ENCODE data around the gene CDH18. TPM values are rescaled to one million over a fixed set of nuclear protein-coding genes. Genes with fewer than 3 reads are reported as not detected.

The CDH18 gene
- total RNA-seq, 1 donor from 2014 or later = not detected

- intact Hi-C loops (cut with DNase I) = no loop called here
- no peaks in the 10 kb centered on the region for H3K4me1 ChIP-seq
- no peaks in the 10 kb centered on the region for H3K9me3 ChIP-seq
- no peaks in the 10 kb centered on the region for H3K36me3 ChIP-seq
- no peak overlapping the region for H3K4me3 ChIP-seq
- DNase-seq (ENCODE audit: low spot score in 2 of 2) = no peak
- TF ChIP-seq CTCF (IDR thresholded peaks at IDR 0.05) = no peak
- H3K27me3 ChIP-seq = no peaks in the 10 kb centered on the region
- no peak overlapping the region for H3K27ac ChIP-seq
Observed at GRCh38 chr5:19733612-19734495, 254.1 kb downstream of the CDH18 start.

GRCh38 chr5:19728571-19728970 is 259.4 kb downstream of the CDH18 start:
- no peaks in the 10 kb centered on the region for H3K4me1 ChIP-seq
- no peaks in the 10 kb centered on the region for H3K36me3 ChIP-seq
- H3K27me3 ChIP-seq = no peaks in the 10 kb centered on the region
- intact Hi-C loops (cut with DNase I) = no loop called here
- DNase-seq (ENCODE audit: low spot score in 2 of 2) = no peak
- no peak overlapping the region for H3K27ac ChIP-seq
- no peak for TF ChIP-seq CTCF (IDR thresholded peaks at IDR 0.05)
- no peak overlapping the region for H3K4me3 ChIP-seq
- H3K9me3 ChIP-seq = no peaks in the 10 kb centered on the region

- H3K4me3 ChIP-seq = no peak overlapping the region
- H3K9me3 ChIP-seq = no peaks in the 10 kb centered on the region
- H3K27ac ChIP-seq = no peak overlapping the region
- no peaks in the 10 kb centered on the region for H3K36me3 ChIP-seq
- no peaks in the 10 kb centered on the region for H3K4me1 ChIP-seq
- no peaks in the 10 kb centered on the region for H3K27me3 ChIP-seq
- intact Hi-C loops (cut with DNase I) = no loop called here
- TF ChIP-seq CTCF (IDR thresholded peaks at IDR 0.05) = no peak
- no peak for DNase-seq (ENCODE audit: low spot score in 2 of 2)
Observed at GRCh38 chr5:19719109-19719508, 268.9 kb downstream of the CDH18 start.

GRCh38 chr5:19713740-19714139 is 274.3 kb downstream of the CDH18 start:
- Histone ChIP-seq H3K27ac (no peak overlapping the region), H3K4me1 (no peaks in the 10 kb centered on the region), H3K27me3 (no peaks in the 10 kb centered on the region), H3K4me3 (no peak overlapping the region), H3K36me3 (no peaks in the 10 kb centered on the region), H3K9me3 (no peaks in the 10 kb centered on the region)
- intact Hi-C loops (cut with DNase I) = no loop called here
- DNase-seq (ENCODE audit: low spot score in 2 of 2) = no peak
- no peak for TF ChIP-seq CTCF (IDR thresholded peaks at IDR 0.05)

GRCh38 chr5:19709403-19709802 is 278.6 kb downstream of the CDH18 start:
- no peaks in the 10 kb centered on the region for H3K36me3 ChIP-seq
- no peaks in the 10 kb centered on the region for H3K9me3 ChIP-seq
- DNase-seq (ENCODE audit: low spot score in 2 of 2) = no peak
- H3K4me1 ChIP-seq = no peaks in the 10 kb centered on the region
- no peaks in the 10 kb centered on the region for H3K27me3 ChIP-seq
- intact Hi-C loops (cut with DNase I) = no loop called here
- no peak overlapping the region for H3K4me3 ChIP-seq
- no peak for TF ChIP-seq CTCF (IDR thresholded peaks at IDR 0.05)
- H3K27ac ChIP-seq = no peak overlapping the region
